Measurements from ENCODE around the gene MAP1S. TPM values are rescaled to one million over a fixed set of nuclear protein-coding genes. Genes with fewer than 3 reads are reported as not detected.
A peak's percentile ranks its signal among the peaks of the same experiment; 100 is the strongest.

The MAP1S gene
- total RNA-seq, 2 experiments from 2014 or later: 53.8 to 54.7 TPM

DNA sequence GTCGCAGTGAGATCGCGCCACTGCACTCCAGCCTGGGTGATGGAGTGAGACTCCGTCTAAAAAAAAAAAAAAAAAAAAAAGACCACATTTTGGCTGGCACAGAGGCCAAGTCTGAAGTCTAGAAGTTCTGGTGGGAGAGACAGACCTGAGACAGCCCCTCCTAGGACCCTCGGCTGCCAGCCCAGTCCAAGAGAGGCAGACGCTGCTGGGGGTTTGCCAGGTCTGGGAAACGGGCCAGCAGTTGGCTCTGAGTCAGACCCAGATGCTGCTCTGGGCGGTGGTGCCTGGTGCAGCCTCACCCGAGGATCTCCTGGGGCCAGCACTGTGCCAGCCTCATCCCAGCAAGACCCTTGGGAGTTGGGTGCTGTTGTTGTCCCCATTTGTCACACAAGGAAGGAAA, 37.8 kb downstream of the MAP1S start:
- Mint-ChIP-seq H3K27ac (no peak overlapping the region), H3K9me3 (no peaks in the 10 kb centered on the region), H3K36me3 (ENCODE audit: low read depth) (peaks cover 37% of the 10 kb centered on the region), H3K4me1 (ENCODE audit: low read depth) (peaks cover 40% of the 10 kb centered on the region), H3K4me3 (no peak overlapping the region), H3K27me3 (no peaks in the 10 kb centered on the region)
- CTCF ChIA-PET: no interaction called here
- POLR2A ChIA-PET: interaction anchor here (1.6 kb wide), 1 partner anchor 37 kb away, joined by 5 read pairs; the partner anchor contains the start of gene MAP1S
- no peak for ATAC-seq
- TF ChIP-seq, protein P1, sequence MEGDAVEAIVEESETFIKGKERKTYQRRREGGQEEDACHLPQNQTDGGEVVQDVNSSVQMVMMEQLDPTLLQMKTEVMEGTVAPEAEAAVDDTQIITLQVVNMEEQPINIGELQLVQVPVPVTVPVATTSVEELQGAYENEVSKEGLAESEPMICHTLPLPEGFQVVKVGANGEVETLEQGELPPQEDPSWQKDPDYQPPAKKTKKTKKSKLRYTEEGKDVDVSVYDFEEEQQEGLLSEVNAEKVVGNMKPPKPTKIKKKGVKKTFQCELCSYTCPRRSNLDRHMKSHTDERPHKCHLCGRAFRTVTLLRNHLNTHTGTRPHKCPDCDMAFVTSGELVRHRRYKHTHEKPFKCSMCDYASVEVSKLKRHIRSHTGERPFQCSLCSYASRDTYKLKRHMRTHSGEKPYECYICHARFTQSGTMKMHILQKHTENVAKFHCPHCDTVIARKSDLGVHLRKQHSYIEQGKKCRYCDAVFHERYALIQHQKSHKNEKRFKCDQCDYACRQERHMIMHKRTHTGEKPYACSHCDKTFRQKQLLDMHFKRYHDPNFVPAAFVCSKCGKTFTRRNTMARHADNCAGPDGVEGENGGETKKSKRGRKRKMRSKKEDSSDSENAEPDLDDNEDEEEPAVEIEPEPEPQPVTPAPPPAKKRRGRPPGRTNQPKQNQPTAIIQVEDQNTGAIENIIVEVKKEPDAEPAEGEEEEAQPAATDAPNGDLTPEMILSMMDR (IDR thresholded peaks at IDR 0.05): no peak
- intact Hi-C loops (cut with micrococcal nuclease): no loop called here
- DNase-seq: no peak

DNA sequence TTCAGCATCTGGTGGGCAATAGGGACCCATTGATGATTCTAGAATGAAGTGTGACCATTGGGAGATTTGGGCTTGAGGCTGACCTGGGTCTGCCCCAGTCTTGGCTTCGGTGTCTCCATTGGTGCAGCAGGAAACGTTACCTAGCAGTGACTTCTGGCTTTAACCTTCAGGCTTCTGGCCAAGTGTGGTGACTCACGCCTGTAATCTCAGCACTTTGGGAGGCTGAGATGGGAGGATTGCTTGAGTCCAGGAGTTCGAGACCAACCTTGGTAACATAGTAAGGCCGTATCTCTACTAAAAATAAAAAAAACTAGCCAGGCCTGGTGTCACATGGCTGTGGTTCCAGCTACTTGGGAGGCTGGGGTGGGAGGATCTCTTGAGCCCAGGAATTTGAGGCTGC, 39.2 kb downstream of the MAP1S start:
- no peak for ATAC-seq

DNA sequence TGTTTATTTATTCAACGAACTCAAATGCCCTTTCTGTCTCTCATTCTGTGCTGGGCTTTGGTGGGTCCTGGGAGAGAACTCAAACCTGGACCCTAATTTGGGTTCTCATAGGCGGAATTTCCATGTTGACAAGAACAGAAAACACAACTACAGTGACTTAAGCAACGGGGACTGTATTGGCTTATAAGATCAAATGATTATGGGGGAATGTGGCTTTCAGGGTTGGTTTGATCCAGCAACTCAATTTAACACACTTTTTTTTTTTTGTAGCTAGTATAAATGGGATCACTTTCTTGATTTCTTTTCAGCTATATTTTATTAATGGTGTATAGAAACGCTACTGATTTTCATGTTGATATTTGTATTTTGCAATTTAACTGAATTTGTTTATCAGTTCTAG, 41.9 kb downstream of the MAP1S start:
- POLR2A ChIA-PET: interaction anchor here (0.6 to 1.5 kb wide), 2 partner anchors 41 to 68 kb away, joined by 3 to 4 read pairs; no protein-coding TSS in a partner anchor
- Mint-ChIP-seq H3K27ac (no peak overlapping the region), H3K27me3 (no peaks in the 10 kb centered on the region), H3K36me3 (ENCODE audit: low read depth) (peaks cover 47% of the 10 kb centered on the region), H3K4me3 (no peak overlapping the region), H3K9me3 (no peaks in the 10 kb centered on the region), H3K4me1 (ENCODE audit: low read depth) (peaks cover 20% of the 10 kb centered on the region)
- no peak for DNase-seq
- CTCF ChIA-PET: interaction anchor here (1.2 kb wide), 1 partner anchor 19 kb away, joined by 3 read pairs; no protein-coding TSS in a partner anchor
- ATAC-seq: no peak
- TF ChIP-seq, protein P1 (IDR thresholded peaks at IDR 0.05): no peak
- intact Hi-C loops (cut with micrococcal nuclease): no loop called here

More for the DNA sequence above, 39.2 kb downstream of the MAP1S start:
- H3K27ac Mint-ChIP-seq: no peak overlapping the region
- no peaks in the 10 kb centered on the region for H3K9me3 Mint-ChIP-seq
- intact Hi-C loops (cut with micrococcal nuclease): no loop called here
- no peak overlapping the region for H3K4me3 Mint-ChIP-seq
- H3K4me1 Mint-ChIP-seq (ENCODE audit: low read depth): peaks cover 38% of the 10 kb centered on the region
- no peak for DNase-seq
- H3K27me3 Mint-ChIP-seq: no peaks in the 10 kb centered on the region
- TF ChIP-seq, protein P1 (IDR thresholded peaks at IDR 0.05): no peak
- CTCF ChIA-PET: no interaction called here
- H3K36me3 Mint-ChIP-seq (ENCODE audit: low read depth): peaks cover 45% of the 10 kb centered on the region
- POLR2A ChIA-PET: interaction anchor here (1.1 kb wide), 1 partner anchor 28 kb away, joined by 3 read pairs; no protein-coding TSS in a partner anchor

DNA sequence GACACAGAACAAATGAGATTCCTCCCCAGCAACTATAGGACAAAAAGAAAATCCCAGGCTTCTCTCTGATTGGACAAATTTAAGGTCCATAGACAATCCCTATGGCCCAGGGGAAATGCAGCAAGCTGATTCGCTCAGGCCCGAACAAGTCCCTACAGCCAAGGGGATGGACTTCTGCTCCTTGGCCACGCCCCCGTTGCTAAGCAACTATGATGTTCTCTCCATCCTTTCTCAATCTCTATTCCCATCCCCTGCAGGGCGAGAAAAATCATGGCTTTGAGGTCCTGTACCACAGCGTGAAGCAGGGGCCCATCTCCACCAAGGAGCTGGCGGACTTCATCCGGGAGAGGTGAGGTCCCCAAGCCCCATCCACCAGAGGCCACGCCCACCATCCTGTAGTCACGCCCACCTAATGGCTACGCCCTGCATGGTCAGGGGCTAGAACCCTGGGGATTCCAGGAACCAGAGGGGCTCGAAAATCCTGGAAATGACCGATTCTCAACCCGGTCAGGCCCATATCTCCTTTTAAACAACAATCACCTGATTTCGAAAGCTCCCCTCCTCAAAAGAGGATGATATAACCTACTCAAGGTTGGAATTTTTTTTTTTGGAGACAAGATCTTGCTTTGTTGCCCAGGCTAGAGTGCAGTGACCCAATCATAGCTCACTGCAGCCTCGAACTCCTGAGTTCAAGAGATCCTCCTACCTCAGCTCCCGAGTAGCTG, 43.4 kb downstream of the MAP1S start:
- Mint-ChIP-seq H3K27ac (no peak overlapping the region), H3K36me3 (ENCODE audit: low read depth) (peaks cover 42% of the 10 kb centered on the region), H3K9me3 (no peaks in the 10 kb centered on the region), H3K4me1 (ENCODE audit: low read depth) (peaks cover 15% of the 10 kb centered on the region), H3K4me3 (no peak overlapping the region), H3K27me3 (no peaks in the 10 kb centered on the region)
- ChIA-PET CTCF (interaction anchor here (0.7 to 1.9 kb wide), 4 partner anchors 12 to 267 kb away, joined by 3 to 5 read pairs (median 4); no protein-coding TSS in a partner anchor), POLR2A (interaction anchor here (0.5 to 1.3 kb wide), 6 partner anchors 12 to 1538 kb away, joined by 3 to 4 read pairs (median 3); no protein-coding TSS in a partner anchor)
- TF ChIP-seq, protein P1 (IDR thresholded peaks at IDR 0.05): no peak
- ATAC-seq (peak; percentile 47), DNase-seq (peak; percentile 58)
- intact Hi-C loops (cut with micrococcal nuclease): no loop called here

DNA sequence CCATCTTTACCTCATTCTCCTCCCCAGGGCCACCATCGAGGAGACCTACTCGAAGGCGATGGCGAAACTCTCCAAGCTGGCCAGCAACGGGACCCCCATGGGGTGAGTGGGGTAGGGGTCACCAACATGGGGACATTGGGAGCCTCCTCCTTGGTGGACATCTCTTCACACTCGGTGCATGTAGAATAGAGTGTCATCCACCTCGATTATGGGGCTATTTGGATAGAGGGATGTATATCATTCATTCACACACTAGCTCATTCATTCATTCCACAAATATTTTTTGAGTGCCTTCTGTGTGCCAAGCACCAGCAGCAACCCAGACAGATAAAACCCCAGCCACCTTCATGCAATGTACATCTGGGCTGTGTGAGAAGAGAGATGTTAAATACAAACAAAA, 45.1 kb downstream of the MAP1S start:
- TF ChIP-seq, protein P1 (IDR thresholded peaks at IDR 0.05): no peak
- DNase-seq (no peak), ATAC-seq (no peak)
- H3K4me3 Mint-ChIP-seq: no peak overlapping the region
- intact Hi-C loops (cut with micrococcal nuclease): no loop called here
- CTCF ChIA-PET: interaction anchor here (0.8 to 1.1 kb wide), 2 partner anchors 10 to 95 kb away, joined by 3 to 4 read pairs; no protein-coding TSS in a partner anchor
- POLR2A ChIA-PET: interaction anchor here (0.7 to 1.3 kb wide), 4 partner anchors 13 to 49 kb away, joined by 3 to 4 read pairs (median 3); partner anchors contain the start of gene FCHO1
- H3K27ac Mint-ChIP-seq: no peak overlapping the region
- no peaks in the 10 kb centered on the region for H3K27me3 Mint-ChIP-seq
- H3K36me3 Mint-ChIP-seq (ENCODE audit: low read depth): peaks cover 38% of the 10 kb centered on the region
- peaks cover 10% of the 10 kb centered on the region for H3K4me1 Mint-ChIP-seq (ENCODE audit: low read depth)
- H3K9me3 Mint-ChIP-seq: no peaks in the 10 kb centered on the region
